HCT116 (cell line): Measurements from ENCODE around the gene SLC16A7. TPM values are rescaled to one million over a fixed set of nuclear protein-coding genes. Genes with fewer than 3 reads are reported as not detected.

Source experiments
- ATAC-seq: fragments of 200-7000 bp; cut with Tn5 transposase; 2 replicates; pipeline ENCODE4 v1.9.1; 2020; ENCODE audit warnings: mild to moderate bottlenecking, moderate library complexity
- BruUV-seq: library from RNA; stranded (reverse); fragments of 400-500 nt; replicated peaks from 2 replicates; lab custom pipeline; 2021; lab: Mats Ljungman, UMichigan
- CTCF ChIA-PET: fragments of 300-600 bp; sonication (Branson Sonifier 250); formaldehyde crosslinking; loops from one replicate; lab custom pipeline; 2021; ENCODE audit warnings: antibody characterized with exemption; lab: Charles Lee
- POLR2A ChIA-PET: fragments of 300-600, 350-600 bp; sonication (Branson Sonifier 250); formaldehyde crosslinking; loops from one replicate; lab custom pipeline; 2021; ENCODE audit warnings: antibody characterized with exemption; lab: Charles Lee
- RAD21 ChIA-PET, 2 experiments: fragments of 300-600 bp; sonication (Branson Sonifier 250); formaldehyde crosslinking; loops; one replicate each; lab custom pipeline; 2023; ENCODE audit warnings: low total read pairs in 2 of 2; ENCODE audit not compliant: uncharacterized antibody in 2 of 2, unreplicated experiment in 2 of 2, low non-redundant PET in 1 of 2; lab: Charles Lee
- DNase-seq: peaks from one replicate; pipeline ENCODE4 v3.0.0-alpha.2; 2010; ENCODE audit warnings: low read depth, low spot score
- H2AFZ ChIP-seq: fragments of 200-600 bp; shearing (Covaris generic), sonication (generic); 2 replicates; pipeline ENCODE4 v1.6.1; 2017; ENCODE audit warnings: low read depth, mixed run types, mixed read lengths, antibody characterized with exemption, low read length; ENCODE audit not compliant: poor library complexity, severe bottlenecking
- H3K27ac ChIP-seq: 2 replicates; pipeline ENCODE4 v1.5.1; 2012; ENCODE audit warnings: low read depth, low read length
- H3K27me3 ChIP-seq: fragments of 200-600 bp; sonication (generic); 2 replicates; pipeline ENCODE4 v1.6.1; 2016; ENCODE audit warnings: mixed run types, low read length, mixed read lengths; ENCODE audit not compliant: insufficient read depth
- H3K36me3 ChIP-seq, 2 experiments: fragments of 200-500 bp in 1 of 2; fragments of 200-600 bp in 1 of 2; sonication (Bioruptor generic) in 1 of 2; sonication (generic) in 1 of 2; 2 replicates each; pipeline versions ENCODE4 v1.5.1 to v1.6.1; 2014 to 2016; ENCODE audit warnings: low read length in 2 of 2, inconsistent platforms in 1 of 2, mixed read lengths in 1 of 2, mixed run types in 1 of 2; ENCODE audit not compliant: insufficient read depth in 2 of 2, control insufficient read depth in 1 of 2
- H3K4me1 ChIP-seq, 2 experiments: fragments of 200-600 bp in 1 of 2; sonication (generic) in 1 of 2; 2 replicates each; pipeline versions ENCODE4 v1.5.1 to v1.6.1; 2012 to 2017; ENCODE audit warnings: low read length in 2 of 2, inconsistent platforms in 1 of 2, mild to moderate bottlenecking in 1 of 2, mixed read lengths in 1 of 2, mixed run types in 1 of 2, moderate library complexity in 1 of 2; ENCODE audit not compliant: insufficient read depth in 2 of 2, control insufficient read depth in 1 of 2
- H3K4me2 ChIP-seq: fragments of 200-600 bp; sonication (generic); 2 replicates; pipeline ENCODE4 v1.6.1; 2017; ENCODE audit warnings: mixed run types, low read length, mixed read lengths
- H3K4me3 ChIP-seq, 2 experiments: fragments of 200-600 bp in 1 of 2; sonication (generic) in 1 of 2; replicated peaks in 1 of 2; 2 replicates each; pipeline ENCODE4 v1.5.1; 2011 to 2016; ENCODE audit warnings: low read length in 2 of 2, control low read depth in 1 of 2, low read depth in 1 of 2, mild to moderate bottlenecking in 1 of 2, mixed read lengths in 1 of 2, mixed run types in 1 of 2
- H3K79me2 ChIP-seq: fragments of 200-600 bp; sonication (generic); 2 replicates; pipeline ENCODE4 v1.6.1; 2017; ENCODE audit warnings: mild to moderate bottlenecking, mixed run types, low read length, moderate library complexity, mixed read lengths; ENCODE audit not compliant: insufficient read depth
- H3K9ac ChIP-seq: fragments of 200-600 bp; sonication (generic); 2 replicates; pipeline ENCODE4 v1.6.1; 2016; ENCODE audit warnings: low read length, mixed read lengths
- H3K9me2 ChIP-seq: fragments of 200-600 bp; sonication (generic), shearing (Covaris generic); 2 replicates; pipeline ENCODE4 v1.6.1; 2017; ENCODE audit warnings: mixed run types, mild to moderate bottlenecking, moderate library complexity; ENCODE audit not compliant: insufficient read depth
- H3K9me3 ChIP-seq, 2 experiments: fragments of 200-500 bp in 1 of 2; fragments of 200-600 bp in 1 of 2; sonication (Bioruptor generic) in 1 of 2; sonication (generic) in 1 of 2; 2 replicates each; pipeline ENCODE4 v1.6.1; 2014 to 2017; ENCODE audit warnings: low read length in 2 of 2, mixed read lengths in 2 of 2, inconsistent platforms in 1 of 2, low read depth in 1 of 2, mild to moderate bottlenecking in 1 of 2, mixed run types in 1 of 2, moderate library complexity in 1 of 2; ENCODE audit not compliant: control insufficient read depth in 1 of 2, insufficient read depth in 1 of 2
- H4K20me1 ChIP-seq: fragments of 200-600 bp; sonication (generic), shearing (Covaris generic); 2 replicates; pipeline ENCODE4 v1.6.1; 2017; ENCODE audit warnings: mixed run types, mild to moderate bottlenecking, moderate library complexity; ENCODE audit not compliant: insufficient read depth
- CBX3 ChIP-seq: IDR thresholded peaks from 2 replicates; pipeline ENCODE4 v1.6.1; 2012; ENCODE audit warnings: low read depth
- CEBPB ChIP-seq: IDR thresholded peaks from 2 replicates; pipeline ENCODE4 v1.6.1; 2012; ENCODE audit warnings: low read depth
- EGR1 ChIP-seq: IDR thresholded peaks from 2 replicates; pipeline ENCODE4 v1.6.1; 2012; ENCODE audit warnings: low read depth
- EZH2 ChIP-seq: fragments of 200-600 bp; sonication (generic); IDR thresholded peaks from 2 replicates; pipeline ENCODE4 v1.6.1; 2017; ENCODE audit warnings: antibody characterized with exemption, mixed run types
- EZH2phosphoT487 ChIP-seq: fragments of 200-600 bp; IDR thresholded peaks from 2 replicates; pipeline ENCODE4 v1.6.1; 2018; ENCODE audit warnings: antibody characterized with exemption, borderline replicate concordance
- POLR2A ChIP-seq: IDR thresholded peaks from 2 replicates; pipeline ENCODE4 v1.7.0; 2011; ENCODE audit warnings: borderline replicate concordance; ENCODE audit not compliant: insufficient read depth, insufficient read length; ENCODE audit errors: extremely low read depth
- POLR2AphosphoS5 ChIP-seq: IDR thresholded peaks from 2 replicates; pipeline ENCODE4 v1.6.1; 2011; ENCODE audit warnings: mild to moderate bottlenecking, low read depth, low read length, moderate library complexity
- RAD21 ChIP-seq: IDR thresholded peaks from 2 replicates; pipeline ENCODE4 v1.6.1; 2012; ENCODE audit warnings: low read depth, mild to moderate bottlenecking
- SP1 ChIP-seq: IDR thresholded peaks from 2 replicates; pipeline ENCODE4 v1.6.1; 2012; ENCODE audit warnings: low read depth
- TCF7L2 ChIP-seq: IDR thresholded peaks from 2 replicates; pipeline ENCODE4 v1.7.0; 2011; ENCODE audit warnings: borderline replicate concordance, inconsistent platforms; ENCODE audit not compliant: insufficient read depth, insufficient read length; ENCODE audit errors: extremely low read depth
- YY1 ChIP-seq: IDR thresholded peaks from 2 replicates; pipeline ENCODE4 v1.6.1; 2011; ENCODE audit warnings: low read length, low read depth, moderate library complexity, mild to moderate bottlenecking; ENCODE audit not compliant: insufficient replicate concordance; ENCODE audit errors: extremely low read depth
- ZFX ChIP-seq: fragments of 450-650 bp; IDR thresholded peaks from 2 replicates; pipeline ENCODE4 v1.6.1; 2017
- ZNF274 ChIP-seq: fragments of 200-500 bp; sonication (Bioruptor generic); IDR thresholded peaks from 2 replicates; pipeline ENCODE4 v1.6.1; 2014; ENCODE audit warnings: mild to moderate bottlenecking, low read depth, low read length, inconsistent platforms
- intact Hi-C: fragments of 100-400 bp; cut with micrococcal nuclease; formaldehyde crosslinking; loops from 2 replicates; pipeline ENCODE4 v1.10.0; 2022
- total RNA-seq: library from RNA; stranded (reverse); gene quantifications from one replicate; pipeline ENCODE4 v1.2.1, GENCODE V29; 2021; ENCODE audit not compliant: unreplicated experiment
- TF ChIP-seq, protein P1 (sequence below): IDR thresholded peaks from 2 replicates; pipeline ENCODE4 v1.6.1; 2011; ENCODE audit warnings: mild to moderate bottlenecking, low read length, moderate library complexity; ENCODE audit not compliant: insufficient replicate concordance; ENCODE audit errors: extremely low read depth
- TF ChIP-seq, protein P2 (sequence below): IDR thresholded peaks from 2 replicates; pipeline ENCODE4 v1.6.1; 2012
- TF ChIP-seq, protein P3 (sequence below): IDR thresholded peaks from 2 replicates; pipeline ENCODE4 v1.6.1; 2012
- TF ChIP-seq, protein P4 (sequence below), 3 experiments: fragments of 200-600 bp in 1 of 3; sonication (generic) in 1 of 3; IDR thresholded peaks in 2 of 3; conservative IDR thresholded peaks in 1 of 3; 2 replicates each; pipeline ENCODE4 v1.5.1; 2012 to 2017; ENCODE audit warnings: low read depth in 2 of 3, low read length in 2 of 3, antibody characterized with exemption in 1 of 3, borderline replicate concordance in 1 of 3, control low read depth in 1 of 3, mild to moderate bottlenecking in 1 of 3, mixed read lengths in 1 of 3, mixed run types in 1 of 3, moderate library complexity in 1 of 3; ENCODE audit not compliant: insufficient read depth in 1 of 3
- TF ChIP-seq, protein P5 (sequence below): IDR thresholded peaks from 2 replicates; pipeline ENCODE4 v1.6.1; 2012; ENCODE audit warnings: low read depth

SLC16A7 gene
- total RNA-seq, 1 experiment from 2014 or later, result 10.0 TPM

DNA sequence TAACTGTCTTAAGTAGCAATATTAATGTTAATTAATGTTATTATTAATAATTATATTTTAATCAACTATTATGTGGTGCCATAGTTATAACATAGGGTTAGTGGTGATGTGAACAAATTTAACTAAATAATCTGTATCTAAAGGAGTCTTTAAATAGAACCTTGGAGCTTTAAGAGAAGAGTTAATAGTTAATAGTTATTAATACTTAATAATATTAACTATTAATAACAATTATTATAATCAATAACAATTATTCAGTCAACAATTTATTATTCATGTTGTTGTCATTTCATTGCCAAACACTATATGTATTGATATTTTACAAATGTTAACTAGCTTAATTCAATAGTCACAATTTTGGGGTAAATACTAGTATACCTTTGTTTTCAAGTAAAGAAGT lies 58.2 kb downstream of the SLC16A7 start:
- CTCF ChIA-PET, result no interaction called here
- POLR2A ChIA-PET, result no interaction called here
- RAD21 ChIA-PET, result no interaction called here
- no peak overlapping the region for H3K27ac ChIP-seq
- H3K79me2 ChIP-seq, result no peaks in the 10 kb centered on the region
- no peaks in the 10 kb centered on the region for H3K36me3 ChIP-seq
- DNase-seq (no peak), ATAC-seq (no peak)
- no peak overlapping the region for H3K9ac ChIP-seq
- H3K27me3 ChIP-seq, result no peaks in the 10 kb centered on the region
- BruUV-seq, result no TSS peak
- H3K4me1 ChIP-seq, result peaks cover 2 to 10% of the 10 kb centered on the region in 2 experiments; a peak in 1 of 4 replicates
- H4K20me1 ChIP-seq, result no peaks in the 10 kb centered on the region
- intact Hi-C loops, result no loop called here
- H3K4me3 ChIP-seq, result no peak overlapping the region
- no peak overlapping the region for H3K4me2 ChIP-seq
- no peaks in the 10 kb centered on the region for H3K9me3 ChIP-seq
- no peaks in the 10 kb centered on the region for H3K9me2 ChIP-seq
- TF ChIP-seq, protein P1, sequence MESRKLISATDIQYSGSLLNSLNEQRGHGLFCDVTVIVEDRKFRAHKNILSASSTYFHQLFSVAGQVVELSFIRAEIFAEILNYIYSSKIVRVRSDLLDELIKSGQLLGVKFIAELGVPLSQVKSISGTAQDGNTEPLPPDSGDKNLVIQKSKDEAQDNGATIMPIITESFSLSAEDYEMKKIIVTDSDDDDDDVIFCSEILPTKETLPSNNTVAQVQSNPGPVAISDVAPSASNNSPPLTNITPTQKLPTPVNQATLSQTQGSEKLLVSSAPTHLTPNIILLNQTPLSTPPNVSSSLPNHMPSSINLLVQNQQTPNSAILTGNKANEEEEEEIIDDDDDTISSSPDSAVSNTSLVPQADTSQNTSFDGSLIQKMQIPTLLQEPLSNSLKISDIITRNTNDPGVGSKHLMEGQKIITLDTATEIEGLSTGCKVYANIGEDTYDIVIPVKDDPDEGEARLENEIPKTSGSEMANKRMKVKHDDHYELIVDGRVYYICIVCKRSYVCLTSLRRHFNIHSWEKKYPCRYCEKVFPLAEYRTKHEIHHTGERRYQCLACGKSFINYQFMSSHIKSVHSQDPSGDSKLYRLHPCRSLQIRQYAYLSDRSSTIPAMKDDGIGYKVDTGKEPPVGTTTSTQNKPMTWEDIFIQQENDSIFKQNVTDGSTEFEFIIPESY, result no peak
- TF ChIP-seq, protein P2, sequence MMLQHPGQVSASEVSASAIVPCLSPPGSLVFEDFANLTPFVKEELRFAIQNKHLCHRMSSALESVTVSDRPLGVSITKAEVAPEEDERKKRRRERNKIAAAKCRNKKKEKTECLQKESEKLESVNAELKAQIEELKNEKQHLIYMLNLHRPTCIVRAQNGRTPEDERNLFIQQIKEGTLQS, result no peak
- TF ChIP-seq, protein P3, sequence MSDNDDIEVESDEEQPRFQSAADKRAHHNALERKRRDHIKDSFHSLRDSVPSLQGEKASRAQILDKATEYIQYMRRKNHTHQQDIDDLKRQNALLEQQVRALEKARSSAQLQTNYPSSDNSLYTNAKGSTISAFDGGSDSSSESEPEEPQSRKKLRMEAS, result no peak
- TF ChIP-seq, protein P4, sequence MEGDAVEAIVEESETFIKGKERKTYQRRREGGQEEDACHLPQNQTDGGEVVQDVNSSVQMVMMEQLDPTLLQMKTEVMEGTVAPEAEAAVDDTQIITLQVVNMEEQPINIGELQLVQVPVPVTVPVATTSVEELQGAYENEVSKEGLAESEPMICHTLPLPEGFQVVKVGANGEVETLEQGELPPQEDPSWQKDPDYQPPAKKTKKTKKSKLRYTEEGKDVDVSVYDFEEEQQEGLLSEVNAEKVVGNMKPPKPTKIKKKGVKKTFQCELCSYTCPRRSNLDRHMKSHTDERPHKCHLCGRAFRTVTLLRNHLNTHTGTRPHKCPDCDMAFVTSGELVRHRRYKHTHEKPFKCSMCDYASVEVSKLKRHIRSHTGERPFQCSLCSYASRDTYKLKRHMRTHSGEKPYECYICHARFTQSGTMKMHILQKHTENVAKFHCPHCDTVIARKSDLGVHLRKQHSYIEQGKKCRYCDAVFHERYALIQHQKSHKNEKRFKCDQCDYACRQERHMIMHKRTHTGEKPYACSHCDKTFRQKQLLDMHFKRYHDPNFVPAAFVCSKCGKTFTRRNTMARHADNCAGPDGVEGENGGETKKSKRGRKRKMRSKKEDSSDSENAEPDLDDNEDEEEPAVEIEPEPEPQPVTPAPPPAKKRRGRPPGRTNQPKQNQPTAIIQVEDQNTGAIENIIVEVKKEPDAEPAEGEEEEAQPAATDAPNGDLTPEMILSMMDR (IDR thresholded peaks at IDR 0.05 in 2 of 3, conservative IDR thresholded peaks at IDR 0.05 in 1 of 3; ENCODE audit: borderline replicate concordance in 1 of 3, insufficient read depth in 1 of 3, low read depth in 2 of 3, low read length in 2 of 3), result no peak
- TF ChIP-seq YY1, result no peak
- no peak for TF ChIP-seq EZH2phosphoT487
- TF ChIP-seq SP1, result no peak
- no peak for TF ChIP-seq RAD21
- TF ChIP-seq TCF7L2, result no peak
- TF ChIP-seq ZNF274, result no peak
- no peak for TF ChIP-seq EZH2
- no peak for TF ChIP-seq CEBPB
- no peak for TF ChIP-seq POLR2A
- no peak for TF ChIP-seq EGR1
- TF ChIP-seq, protein P5, sequence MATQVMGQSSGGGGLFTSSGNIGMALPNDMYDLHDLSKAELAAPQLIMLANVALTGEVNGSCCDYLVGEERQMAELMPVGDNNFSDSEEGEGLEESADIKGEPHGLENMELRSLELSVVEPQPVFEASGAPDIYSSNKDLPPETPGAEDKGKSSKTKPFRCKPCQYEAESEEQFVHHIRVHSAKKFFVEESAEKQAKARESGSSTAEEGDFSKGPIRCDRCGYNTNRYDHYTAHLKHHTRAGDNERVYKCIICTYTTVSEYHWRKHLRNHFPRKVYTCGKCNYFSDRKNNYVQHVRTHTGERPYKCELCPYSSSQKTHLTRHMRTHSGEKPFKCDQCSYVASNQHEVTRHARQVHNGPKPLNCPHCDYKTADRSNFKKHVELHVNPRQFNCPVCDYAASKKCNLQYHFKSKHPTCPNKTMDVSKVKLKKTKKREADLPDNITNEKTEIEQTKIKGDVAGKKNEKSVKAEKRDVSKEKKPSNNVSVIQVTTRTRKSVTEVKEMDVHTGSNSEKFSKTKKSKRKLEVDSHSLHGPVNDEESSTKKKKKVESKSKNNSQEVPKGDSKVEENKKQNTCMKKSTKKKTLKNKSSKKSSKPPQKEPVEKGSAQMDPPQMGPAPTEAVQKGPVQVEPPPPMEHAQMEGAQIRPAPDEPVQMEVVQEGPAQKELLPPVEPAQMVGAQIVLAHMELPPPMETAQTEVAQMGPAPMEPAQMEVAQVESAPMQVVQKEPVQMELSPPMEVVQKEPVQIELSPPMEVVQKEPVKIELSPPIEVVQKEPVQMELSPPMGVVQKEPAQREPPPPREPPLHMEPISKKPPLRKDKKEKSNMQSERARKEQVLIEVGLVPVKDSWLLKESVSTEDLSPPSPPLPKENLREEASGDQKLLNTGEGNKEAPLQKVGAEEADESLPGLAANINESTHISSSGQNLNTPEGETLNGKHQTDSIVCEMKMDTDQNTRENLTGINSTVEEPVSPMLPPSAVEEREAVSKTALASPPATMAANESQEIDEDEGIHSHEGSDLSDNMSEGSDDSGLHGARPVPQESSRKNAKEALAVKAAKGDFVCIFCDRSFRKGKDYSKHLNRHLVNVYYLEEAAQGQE, result no peak
- TF ChIP-seq POLR2AphosphoS5, result no peak
- TF ChIP-seq ZFX, result no peak
- TF ChIP-seq CBX3, result no peak
- H2AFZ ChIP-seq, result no peak overlapping the region
